Activated T-cell treated with anti-CD3 and anti-CD28 coated beads, Interleukin-2, amount 50 U/mL, for 4 hours (primary cell): ENCODE measurements around the gene CACNA1A. TPM values are rescaled to one million over a fixed set of nuclear protein-coding genes. Genes with fewer than 3 reads are reported as not detected.

ENCODE experiments used
- ATAC-seq, 2 donors: fragments of 200-7000 bp; cut with Tn5 transposase; one replicate each; pipeline ENCODE4 v1.10.0; 2021
- DNase-seq: peaks from one replicate; pipeline ENCODE4 v3.0.0-alpha.2; 2020
- H3K27me3 Mint-ChIP-seq: one replicate; pipeline ENCODE4 v1.8.0; 2021; ENCODE audit warnings: low read depth, mixed read lengths
- H3K36me3 Mint-ChIP-seq: one replicate; pipeline ENCODE4 v1.8.0; 2022; ENCODE audit warnings: mixed read lengths; ENCODE audit not compliant: insufficient read depth
- H3K4me1 Mint-ChIP-seq: one replicate; pipeline ENCODE4 v1.8.0; 2021; ENCODE audit warnings: low read depth, mixed read lengths
- H3K4me3 Mint-ChIP-seq: one replicate; pipeline ENCODE4 v1.8.0; 2021; ENCODE audit warnings: mild to moderate bottlenecking, moderate library complexity, mixed read lengths
- H3K9me3 Mint-ChIP-seq: one replicate; pipeline ENCODE4 v1.8.0; 2021; ENCODE audit warnings: mixed read lengths
- total RNA-seq, 3 donors: library from RNA; stranded (reverse); gene quantifications; one replicate each; pipeline ENCODE4 v1.2.1, GENCODE V29; 2021

The CACNA1A gene
- total RNA-seq, 3 donors from 2014 or later = 0.16 to 0.43 (median 0.20) TPM

DNA sequence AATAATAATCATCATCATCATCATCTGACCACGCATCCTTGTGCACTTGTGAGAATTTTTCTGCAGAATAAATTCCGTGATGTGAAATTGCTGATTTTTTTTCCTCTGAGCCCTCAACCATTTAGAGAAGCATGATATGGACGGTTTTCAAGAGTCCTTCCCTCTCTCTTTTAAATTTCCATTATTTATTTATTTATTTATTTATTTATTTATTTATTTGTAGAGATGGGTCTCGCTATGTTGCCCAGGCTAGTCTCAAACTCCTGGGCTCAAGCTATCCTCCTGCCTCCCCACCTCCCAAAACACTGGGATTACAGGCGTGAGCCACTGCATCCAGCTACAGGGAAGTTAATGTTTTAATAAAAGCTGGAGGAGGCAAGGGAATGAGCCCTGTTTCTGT, 39.6 kb downstream of the CACNA1A start:
- no peaks in the 10 kb centered on the region for H3K4me1 Mint-ChIP-seq
- peaks cover 22% of the 10 kb centered on the region for H3K27me3 Mint-ChIP-seq
- ATAC-seq (no peak), DNase-seq (no peak)
- peaks cover 8% of the 10 kb centered on the region for H3K9me3 Mint-ChIP-seq
- no peak overlapping the region for H3K4me3 Mint-ChIP-seq
- H3K36me3 Mint-ChIP-seq = no peaks in the 10 kb centered on the region

DNA sequence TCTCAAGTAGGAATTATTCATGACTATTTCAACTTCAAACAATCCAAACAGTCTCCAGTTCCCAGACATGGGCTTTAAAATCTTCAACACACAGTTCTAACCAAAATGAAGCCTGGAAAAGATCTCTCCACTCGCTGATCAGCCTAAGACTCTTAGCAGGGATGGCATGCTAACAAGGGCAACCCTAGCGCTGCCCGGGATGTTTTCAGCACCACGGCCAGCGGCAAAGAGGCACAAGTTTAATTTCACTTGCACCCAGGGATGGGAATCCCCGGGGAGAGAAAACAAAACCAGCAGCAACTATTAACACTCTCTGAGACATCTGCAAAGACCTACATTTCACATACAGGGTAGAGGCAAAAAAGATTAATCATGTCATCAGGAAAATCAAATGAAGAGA, 43.0 kb downstream of the CACNA1A start:
- H3K9me3 Mint-ChIP-seq = no peaks in the 10 kb centered on the region
- DNase-seq (no peak), ATAC-seq (no peak)
- H3K27me3 Mint-ChIP-seq = peaks cover 31% of the 10 kb centered on the region
- no peaks in the 10 kb centered on the region for H3K36me3 Mint-ChIP-seq
- no peaks in the 10 kb centered on the region for H3K4me1 Mint-ChIP-seq
- no peak overlapping the region for H3K4me3 Mint-ChIP-seq

DNA sequence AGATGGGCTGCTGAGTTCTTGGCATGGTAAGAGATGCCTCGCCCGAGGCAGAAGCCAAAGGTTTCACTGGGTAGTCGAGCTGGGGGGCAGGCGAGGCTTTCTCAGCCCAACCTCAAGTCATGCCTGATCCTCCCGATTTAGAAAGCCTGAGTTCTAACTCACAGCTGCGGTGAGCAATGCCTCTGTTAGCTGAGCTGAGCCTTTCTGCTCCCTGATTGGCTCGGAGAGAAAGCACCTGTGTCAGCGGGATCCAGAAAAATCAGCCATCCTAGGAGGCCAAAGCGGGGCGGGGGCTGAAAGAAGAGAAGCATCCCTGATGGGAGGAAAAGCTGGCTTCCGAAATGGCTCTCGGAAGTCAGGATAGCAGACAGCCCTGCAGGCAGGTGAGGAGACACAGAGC, 44.7 kb downstream of the CACNA1A start:
- no peaks in the 10 kb centered on the region for H3K36me3 Mint-ChIP-seq
- no peaks in the 10 kb centered on the region for H3K4me1 Mint-ChIP-seq
- DNase-seq (no peak), ATAC-seq (no peak)
- no peak overlapping the region for H3K4me3 Mint-ChIP-seq
- peaks cover 34% of the 10 kb centered on the region for H3K27me3 Mint-ChIP-seq
- peaks cover 4% of the 10 kb centered on the region for H3K9me3 Mint-ChIP-seq

DNA sequence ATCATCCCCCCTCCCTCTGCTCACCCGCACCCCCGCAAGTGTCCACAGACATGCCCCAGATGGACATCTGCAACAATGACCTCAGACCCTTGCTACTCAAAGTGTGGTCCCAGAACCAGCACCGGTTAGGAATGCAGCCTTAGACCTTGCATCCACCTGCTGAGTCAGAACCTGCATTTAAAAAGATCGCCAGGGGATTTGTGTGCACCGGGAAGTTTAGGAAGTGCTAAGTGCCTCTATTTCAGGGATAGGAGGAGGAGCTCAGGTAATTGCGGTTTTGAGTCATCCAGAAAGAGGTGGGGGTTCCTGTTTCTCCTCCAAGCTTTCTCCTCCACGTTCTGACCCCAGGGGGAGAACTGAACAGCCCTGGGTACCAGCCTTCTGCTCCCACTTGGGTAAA, 46.2 kb downstream of the CACNA1A start:
- no peak for ATAC-seq
- Mint-ChIP-seq H3K27me3 (peaks cover 34% of the 10 kb centered on the region), H3K4me1 (no peaks in the 10 kb centered on the region), H3K9me3 (peaks cover 4% of the 10 kb centered on the region), H3K4me3 (no peak overlapping the region), H3K36me3 (no peaks in the 10 kb centered on the region)
- DNase-seq = no peak

DNA sequence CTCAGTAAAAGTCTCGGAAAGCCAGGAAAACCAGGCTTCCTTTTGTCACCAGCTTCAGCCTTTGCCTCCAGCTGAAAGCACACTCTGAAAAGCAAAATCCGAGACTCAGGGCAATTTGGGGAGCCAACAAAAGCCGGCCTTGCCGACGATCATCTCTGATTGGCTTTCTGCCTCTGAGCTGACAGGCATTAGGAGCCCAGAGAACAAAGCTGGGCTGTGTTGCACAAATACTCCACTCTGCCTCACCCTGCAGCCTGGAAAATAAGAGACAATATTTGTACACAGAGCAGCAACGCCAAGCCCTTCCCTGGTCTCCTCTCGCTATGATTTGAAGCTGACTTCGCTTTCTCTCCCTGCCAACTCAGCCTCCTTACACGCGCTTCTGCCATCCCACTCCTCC, 46.9 kb downstream of the CACNA1A start:
- Mint-ChIP-seq H3K36me3 (no peaks in the 10 kb centered on the region), H3K27me3 (peaks cover 36% of the 10 kb centered on the region), H3K4me3 (no peak overlapping the region), H3K9me3 (peaks cover 4% of the 10 kb centered on the region), H3K4me1 (no peaks in the 10 kb centered on the region)
- DNase-seq (no peak), ATAC-seq (no peak)

DNA sequence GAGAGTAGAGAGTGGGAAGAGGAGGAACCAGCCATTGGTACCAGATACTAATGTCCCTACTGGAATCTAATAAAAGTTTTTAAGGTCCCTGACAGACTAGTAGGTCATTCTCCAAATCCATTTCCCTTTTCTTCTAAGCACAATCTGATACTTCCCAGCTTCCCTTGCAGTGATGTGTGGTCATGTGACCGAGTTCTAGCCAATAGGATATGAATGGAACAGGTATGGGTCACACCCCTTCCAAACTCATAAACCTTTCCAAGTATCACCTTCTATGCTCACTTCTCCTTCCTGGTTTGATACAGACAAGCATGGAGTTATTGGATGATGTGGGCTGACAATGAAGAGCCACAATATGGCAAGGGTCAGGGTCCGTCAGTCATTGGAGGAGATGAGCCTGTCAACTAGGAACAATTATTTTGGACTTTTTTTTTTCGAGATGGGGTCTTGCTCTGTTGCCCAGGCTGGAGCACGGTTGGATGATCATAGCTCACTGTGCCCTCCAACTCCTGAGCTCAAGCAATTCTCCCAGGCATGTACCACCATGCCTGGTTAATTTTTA, 54.8 kb downstream of the CACNA1A start:
- no peaks in the 10 kb centered on the region for H3K4me1 Mint-ChIP-seq
- no peak for ATAC-seq

DNA sequence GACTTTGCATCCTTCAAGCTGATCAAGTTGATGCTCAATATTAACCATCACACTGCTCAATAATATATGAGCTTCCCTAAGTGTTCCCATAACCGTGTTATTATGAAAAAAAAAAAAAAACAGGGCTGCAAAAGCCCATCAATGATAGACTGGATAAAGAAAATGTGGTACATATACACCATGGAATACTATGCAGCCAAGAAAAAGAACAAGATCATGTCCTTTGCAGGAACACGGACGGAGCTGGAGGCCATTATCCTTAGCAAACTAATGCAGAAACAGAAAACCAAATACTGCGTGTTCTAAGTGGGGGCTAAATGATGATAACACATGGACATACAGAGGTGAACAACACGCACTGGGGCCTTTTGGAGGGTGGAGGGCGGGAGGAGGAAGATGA, 58.3 kb downstream of the CACNA1A start:
- H3K9me3 Mint-ChIP-seq = peaks cover 29% of the 10 kb centered on the region
- H3K27me3 Mint-ChIP-seq = peaks cover 19% of the 10 kb centered on the region
- peaks cover 3% of the 10 kb centered on the region for H3K36me3 Mint-ChIP-seq
- no peak for DNase-seq
- H3K4me1 Mint-ChIP-seq = no peaks in the 10 kb centered on the region
- H3K4me3 Mint-ChIP-seq = no peak overlapping the region
- no peak for ATAC-seq

More for the DNA sequence above, 54.8 kb downstream of the CACNA1A start:
- Mint-ChIP-seq H3K36me3 (peaks cover 3% of the 10 kb centered on the region), H3K4me3 (no peak overlapping the region), H3K27me3 (peaks cover 14% of the 10 kb centered on the region), H3K9me3 (peaks cover 29% of the 10 kb centered on the region)
- DNase-seq = no peak

DNA sequence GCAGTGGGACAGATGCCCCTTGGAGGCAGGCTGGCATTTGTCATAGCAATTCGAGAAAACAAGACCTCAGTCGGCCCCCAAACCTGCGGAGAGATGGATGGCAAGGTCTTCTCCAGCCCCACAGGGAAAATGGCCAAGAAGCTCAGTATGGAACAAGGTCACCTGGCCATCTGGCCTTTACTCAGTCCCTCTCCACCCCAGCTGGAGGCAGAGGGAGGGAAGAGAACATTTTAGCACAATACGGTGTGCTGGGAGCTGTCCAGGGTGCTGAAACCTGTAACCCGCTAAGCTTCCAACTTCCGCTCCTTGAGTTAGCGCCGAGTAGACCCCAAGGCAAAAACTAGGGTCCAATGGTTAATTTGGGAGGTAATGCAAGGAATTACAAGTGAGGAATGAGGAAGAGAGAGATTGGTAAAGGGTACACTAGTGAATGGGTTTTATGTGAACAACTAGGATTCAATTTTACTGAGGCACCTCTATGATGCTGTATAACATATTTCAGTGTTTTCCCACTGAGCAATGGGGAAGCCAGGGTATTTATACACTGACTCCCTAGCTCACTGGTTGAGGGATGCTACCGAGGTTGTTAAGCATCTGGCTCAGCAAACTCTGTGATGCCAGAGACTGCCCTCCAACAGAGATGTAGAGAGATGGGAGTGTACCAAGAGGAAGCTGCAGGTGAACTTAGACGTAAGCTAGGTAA, 64.3 kb downstream of the CACNA1A start:
- H3K36me3 Mint-ChIP-seq = no peaks in the 10 kb centered on the region
- no peak overlapping the region for H3K4me3 Mint-ChIP-seq
- H3K4me1 Mint-ChIP-seq = no peaks in the 10 kb centered on the region
- peaks cover 29% of the 10 kb centered on the region for H3K27me3 Mint-ChIP-seq
- H3K9me3 Mint-ChIP-seq = peaks cover 4% of the 10 kb centered on the region
- DNase-seq = peak; percentile 23
- no peak for ATAC-seq

DNA sequence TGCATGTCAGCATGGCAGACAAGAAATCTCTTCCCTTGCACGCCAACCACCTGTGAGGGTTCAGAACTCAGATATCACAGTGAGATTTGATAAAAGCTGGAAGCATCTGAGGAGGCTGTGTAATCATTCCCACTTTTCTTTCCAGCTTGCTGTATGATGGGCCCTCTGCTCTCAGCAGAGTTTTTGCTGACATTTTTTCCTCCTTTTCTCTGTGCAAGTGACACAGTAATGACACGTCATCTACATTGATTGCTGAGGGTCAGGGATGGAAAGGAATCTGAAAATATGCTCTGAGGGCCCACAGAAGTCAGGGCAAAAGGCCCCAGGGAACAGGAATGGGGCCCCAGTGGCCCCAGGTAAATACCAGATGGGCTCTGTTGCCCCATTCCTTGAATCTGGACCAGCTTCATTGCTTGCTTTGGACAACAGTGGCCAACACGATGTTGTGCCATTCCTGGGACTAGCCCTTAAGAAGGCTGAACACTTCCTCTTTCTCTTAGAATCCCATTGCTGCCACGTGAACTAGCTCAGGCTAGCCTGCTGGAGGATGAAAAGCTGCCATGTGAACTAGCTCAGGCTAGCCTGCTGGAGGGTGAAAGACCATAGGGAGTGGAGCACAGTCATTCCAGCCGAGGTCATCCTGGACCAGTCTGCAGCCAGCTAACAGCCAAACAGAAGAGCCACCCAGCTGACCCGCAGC, 68.2 kb downstream of the CACNA1A start:
- no peak overlapping the region for H3K4me3 Mint-ChIP-seq
- H3K4me1 Mint-ChIP-seq = no peaks in the 10 kb centered on the region
- H3K36me3 Mint-ChIP-seq = no peaks in the 10 kb centered on the region
- H3K27me3 Mint-ChIP-seq = peaks cover 21% of the 10 kb centered on the region
- peaks cover 4% of the 10 kb centered on the region for H3K9me3 Mint-ChIP-seq
- DNase-seq = no peak
- ATAC-seq = no peak

DNA sequence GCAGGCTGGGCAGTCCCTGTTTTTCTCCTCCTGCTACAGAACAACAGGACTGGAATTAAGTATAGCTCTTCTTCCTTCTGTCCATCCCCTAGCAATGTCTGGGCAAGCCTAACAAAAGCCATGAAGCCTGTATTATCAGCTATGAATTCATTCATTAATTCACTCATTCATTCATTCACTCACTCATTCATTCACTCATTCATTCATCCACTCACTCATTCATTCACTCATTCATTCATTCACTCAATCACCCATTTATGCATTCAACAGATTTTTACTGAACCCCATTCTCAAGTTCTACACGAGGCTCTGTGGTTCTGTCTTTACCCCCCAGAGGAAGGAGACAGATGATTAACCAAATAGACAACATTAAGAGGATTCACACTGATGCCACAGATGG, 69.9 kb downstream of the CACNA1A start:
- Mint-ChIP-seq H3K4me3 (no peak overlapping the region), H3K9me3 (peaks cover 4% of the 10 kb centered on the region), H3K4me1 (no peaks in the 10 kb centered on the region), H3K27me3 (peaks cover 21% of the 10 kb centered on the region), H3K36me3 (no peaks in the 10 kb centered on the region)
- no peak for DNase-seq
- no peak for ATAC-seq

DNA sequence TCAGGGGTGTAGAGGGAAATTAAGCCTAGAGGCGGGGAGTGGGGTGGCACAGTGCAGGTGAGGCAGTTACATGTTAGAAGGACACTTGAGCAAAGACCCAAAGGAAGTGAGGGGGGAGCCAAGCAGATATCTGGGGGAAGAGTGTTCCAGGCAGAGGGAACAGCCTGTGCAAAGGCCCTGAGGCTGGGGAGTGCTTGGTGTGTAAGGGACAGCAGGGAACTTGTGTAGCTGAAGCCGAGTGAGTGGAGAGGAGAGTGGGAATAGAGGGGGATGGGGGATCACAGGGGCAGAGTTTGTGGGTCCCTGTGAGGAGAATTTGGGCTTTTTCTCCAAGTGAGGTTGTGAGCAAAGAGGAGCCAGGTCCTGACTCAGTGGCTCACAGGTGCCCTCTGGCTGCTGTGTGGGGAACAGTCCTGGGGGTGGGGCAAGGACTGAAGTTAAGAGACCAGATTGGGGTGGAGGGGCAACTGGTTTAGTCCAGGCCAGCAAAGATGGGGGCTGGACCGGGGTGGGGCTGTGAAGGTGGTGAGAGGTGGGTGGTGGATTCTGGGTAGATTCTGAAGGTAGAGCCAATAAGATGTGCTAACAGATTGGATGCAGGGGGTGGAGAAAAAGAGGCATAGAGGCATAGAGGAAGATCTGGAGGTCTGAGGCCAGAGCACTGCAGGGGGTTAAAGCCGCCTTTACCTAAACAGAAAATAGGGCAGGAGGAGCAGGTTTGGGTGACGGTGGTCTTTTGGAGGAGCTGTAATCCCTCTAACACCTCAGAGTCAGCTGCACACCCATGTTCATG, 75.3 kb downstream of the CACNA1A start:
- Mint-ChIP-seq H3K4me1 (no peaks in the 10 kb centered on the region), H3K9me3 (peaks cover 4% of the 10 kb centered on the region), H3K27me3 (peaks cover 30% of the 10 kb centered on the region), H3K36me3 (no peaks in the 10 kb centered on the region), H3K4me3 (no peak overlapping the region)
- DNase-seq (peak; percentile 21), ATAC-seq (peak; percentile 46 to 56)

DNA sequence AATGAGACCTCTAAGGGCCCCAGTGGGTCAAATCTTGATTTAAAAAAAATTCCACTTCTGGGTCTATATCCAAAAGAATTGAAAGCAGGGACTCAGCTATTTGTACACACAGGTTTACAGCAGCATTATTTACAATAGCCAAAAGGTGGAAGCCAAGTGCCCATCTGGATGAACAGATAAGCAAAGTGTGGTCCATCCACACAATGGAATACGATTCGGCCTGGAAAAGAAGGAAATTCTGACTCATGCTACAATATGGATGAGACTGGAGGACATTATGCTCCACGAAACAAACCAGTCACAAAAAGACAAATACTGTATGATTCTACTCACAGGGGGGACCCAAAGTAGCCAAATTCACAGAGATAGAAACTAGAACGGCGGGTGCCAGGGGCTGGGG, 76.7 kb downstream of the CACNA1A start:
- Mint-ChIP-seq H3K4me3 (no peak overlapping the region), H3K9me3 (peaks cover 7% of the 10 kb centered on the region), H3K27me3 (peaks cover 30% of the 10 kb centered on the region), H3K36me3 (no peaks in the 10 kb centered on the region), H3K4me1 (no peaks in the 10 kb centered on the region)
- DNase-seq (no peak), ATAC-seq (no peak)

DNA sequence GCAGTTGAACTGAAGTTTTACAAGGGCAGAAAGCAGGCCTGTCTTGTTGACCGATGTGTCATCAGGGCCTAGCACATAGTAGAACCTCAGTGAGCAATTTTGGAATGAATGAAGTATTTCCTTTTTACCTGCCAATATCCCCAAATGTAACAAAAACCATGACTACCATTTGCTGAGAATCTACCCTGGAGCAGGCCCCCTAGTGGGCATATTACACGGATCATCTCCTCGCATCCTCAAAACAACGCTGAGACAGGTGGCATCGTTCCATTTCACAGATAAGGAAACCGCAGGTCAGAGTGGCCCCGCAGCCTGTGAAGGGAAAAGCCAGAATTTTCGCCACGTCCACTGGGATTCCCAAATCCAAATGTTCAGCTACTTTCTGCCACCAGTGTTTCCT, 77.9 kb downstream of the CACNA1A start:
- Mint-ChIP-seq H3K4me1 (no peaks in the 10 kb centered on the region), H3K9me3 (peaks cover 7% of the 10 kb centered on the region), H3K36me3 (no peaks in the 10 kb centered on the region), H3K4me3 (no peak overlapping the region), H3K27me3 (peaks cover 32% of the 10 kb centered on the region)
- DNase-seq (no peak), ATAC-seq (no peak)

DNA sequence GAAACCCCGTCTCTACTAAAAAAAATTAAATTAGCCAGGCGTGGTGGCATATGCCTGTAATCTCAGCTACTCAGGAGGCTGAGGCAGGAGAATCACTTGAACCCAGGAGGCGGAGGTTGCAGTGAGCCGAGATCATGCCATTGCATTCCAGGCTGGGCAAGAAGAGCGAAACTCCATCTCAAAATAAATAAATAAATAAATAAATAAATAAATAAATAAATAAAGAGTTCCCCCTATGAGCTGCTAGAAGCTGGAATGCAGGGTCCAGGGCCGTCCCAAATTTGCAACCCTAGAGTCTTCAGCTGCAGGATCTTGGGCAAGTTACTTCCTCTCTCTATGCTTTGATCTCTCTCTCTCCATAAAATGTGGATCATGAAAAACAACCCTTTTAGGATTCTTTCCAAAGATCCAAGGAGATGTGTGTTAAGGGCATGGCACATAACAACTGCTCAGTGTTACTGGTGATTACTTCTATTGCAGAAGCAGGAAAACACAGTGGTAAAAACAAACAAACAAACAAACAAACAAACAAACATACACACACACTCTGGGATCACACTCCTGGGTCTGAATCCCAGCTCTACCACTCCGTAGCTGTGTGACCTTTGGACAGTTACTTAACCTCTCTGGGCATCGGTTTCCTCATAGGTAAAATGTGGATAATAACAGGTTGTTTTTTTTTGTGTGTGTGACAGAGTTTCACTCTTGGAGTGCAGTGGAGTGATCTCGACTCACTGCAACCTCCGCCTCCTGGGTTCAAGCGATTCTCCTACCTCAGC, 78.8 kb downstream of the CACNA1A start:
- no peak for ATAC-seq
- Mint-ChIP-seq H3K9me3 (peaks cover 14% of the 10 kb centered on the region), H3K27me3 (peaks cover 37% of the 10 kb centered on the region), H3K36me3 (no peaks in the 10 kb centered on the region), H3K4me3 (no peak overlapping the region), H3K4me1 (no peaks in the 10 kb centered on the region)
- DNase-seq = no peak
